Stimulated activated memory B cell treated with anti-CD40 and anti-IgM and Interleukin-4, amounts not matched to agents 10 μg/mL and 1 μg/mL and 100 μg/mL, for 72 hours (primary cell): ENCODE results near the gene CD6.
"Not testable (repeated sequence)": the region's sequence is repeated elsewhere in the genome, so short reads cannot be mapped to it uniquely, and the experiment has no call there.

Source experiments
- ATAC-seq: fragments of 150-1000 bp; cut with Tn5 transposase; 2 replicates; pipeline ENCODE4 v1.10.0; 2021
- H3K27ac Mint-ChIP-seq: one replicate; pipeline ENCODE4 v1.8.0; 2022; ENCODE audit warnings: mild to moderate bottlenecking, mixed read lengths
- H3K27me3 Mint-ChIP-seq: one replicate; pipeline ENCODE4 v1.8.0; 2022; ENCODE audit warnings: mixed read lengths
- H3K36me3 Mint-ChIP-seq: one replicate; pipeline ENCODE4 v1.8.0; 2022; ENCODE audit warnings: mixed read lengths
- H3K4me1 Mint-ChIP-seq: one replicate; pipeline ENCODE4 v1.8.0; 2022; ENCODE audit warnings: mixed read lengths
- H3K4me3 Mint-ChIP-seq: one replicate; pipeline ENCODE4 v1.8.0; 2022; ENCODE audit warnings: mild to moderate bottlenecking, moderate library complexity, mixed read lengths
- H3K9me3 Mint-ChIP-seq: one replicate; pipeline ENCODE4 v1.8.0; 2022; ENCODE audit warnings: mixed read lengths

Gene CD6

DNA sequence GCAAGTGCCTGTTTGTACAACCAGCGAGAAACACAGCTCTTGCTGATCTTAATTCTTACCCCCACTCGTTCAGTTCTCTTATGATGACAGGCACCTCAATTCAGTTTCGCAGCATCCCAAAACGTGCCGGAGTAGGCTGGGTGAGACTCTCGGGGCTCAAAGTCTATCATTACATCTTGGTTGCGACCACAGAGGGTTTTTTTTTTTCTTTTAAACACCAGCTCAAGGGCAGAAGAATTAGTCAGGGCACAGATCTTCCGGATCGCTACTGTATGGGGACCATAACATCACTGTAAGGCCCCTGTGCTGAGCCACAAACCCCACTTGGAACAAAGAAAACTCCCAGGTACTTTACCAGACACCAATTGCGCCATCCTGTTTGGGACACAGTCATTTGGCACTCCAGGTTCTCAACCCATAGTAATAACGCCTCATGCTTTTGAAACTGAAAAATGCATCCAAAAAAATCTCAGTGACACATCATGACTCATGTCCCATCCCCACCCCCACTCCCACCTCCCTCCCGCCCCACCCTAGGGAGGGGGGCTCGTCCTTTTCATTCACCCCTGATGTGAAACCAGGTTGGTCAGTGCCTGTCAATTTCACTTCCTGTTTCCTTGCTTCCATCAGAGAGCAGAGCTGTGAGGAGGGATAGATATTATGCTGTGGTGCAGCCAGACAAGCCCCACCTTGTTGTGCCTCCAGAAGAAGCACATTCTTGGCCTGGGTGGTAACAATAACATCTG is 89.8 kb downstream of the CD6 start:
- peak; percentile 93 for ATAC-seq

DNA sequence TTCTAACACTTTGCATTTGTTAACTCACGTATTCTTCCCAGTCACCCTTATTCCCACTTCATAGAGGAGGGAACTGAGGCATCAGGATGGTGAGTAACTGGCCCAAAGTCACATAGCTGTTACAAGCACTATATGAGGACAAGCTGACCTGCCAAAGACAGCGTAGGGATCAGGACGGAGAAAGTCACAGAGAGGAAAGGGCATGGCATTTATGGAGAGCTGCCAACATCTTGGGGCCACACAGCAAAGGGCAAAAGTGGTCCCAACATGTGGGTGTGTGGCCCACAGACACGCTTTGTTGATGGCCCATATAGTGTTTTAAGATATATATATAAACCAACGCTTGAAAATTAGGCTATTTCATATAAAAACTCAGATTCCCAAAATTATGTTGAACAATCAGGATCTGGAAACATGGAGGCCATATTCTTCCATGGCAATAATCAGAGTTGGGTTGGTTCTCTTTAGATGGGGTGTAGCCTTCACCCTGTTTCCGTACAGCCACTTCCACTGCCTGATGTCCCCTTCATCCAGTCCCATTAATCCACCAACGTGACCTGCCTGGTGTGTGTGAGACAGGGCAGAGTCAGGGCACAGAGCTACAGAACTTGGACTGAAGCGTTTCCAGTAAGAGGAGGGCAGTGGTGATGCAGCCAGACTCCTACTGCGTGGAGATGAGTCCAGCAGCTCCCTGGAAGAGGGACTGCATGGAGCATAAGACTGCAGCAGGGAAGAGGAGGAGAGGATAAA is 90.9 kb downstream of the CD6 start:
- H3K4me1 Mint-ChIP-seq = peaks cover 39% of the 10 kb centered on the region
- no peaks in the 10 kb centered on the region for H3K27me3 Mint-ChIP-seq
- no peaks in the 10 kb centered on the region for H3K9me3 Mint-ChIP-seq
- peaks cover 25% of the 10 kb centered on the region for H3K36me3 Mint-ChIP-seq
- H3K27ac Mint-ChIP-seq = peak overlapping the region; percentile 83
- ATAC-seq = no peak
- H3K4me3 Mint-ChIP-seq = no peak overlapping the region

More for the DNA sequence above, 89.8 kb downstream of the CD6 start:
- no peaks in the 10 kb centered on the region for H3K9me3 Mint-ChIP-seq
- H3K4me3 Mint-ChIP-seq = peak overlapping the region; percentile 70
- peak overlapping the region; percentile 83 for H3K27ac Mint-ChIP-seq
- no peaks in the 10 kb centered on the region for H3K27me3 Mint-ChIP-seq
- peaks cover 38% of the 10 kb centered on the region for H3K4me1 Mint-ChIP-seq
- peaks cover 25% of the 10 kb centered on the region for H3K36me3 Mint-ChIP-seq

DNA sequence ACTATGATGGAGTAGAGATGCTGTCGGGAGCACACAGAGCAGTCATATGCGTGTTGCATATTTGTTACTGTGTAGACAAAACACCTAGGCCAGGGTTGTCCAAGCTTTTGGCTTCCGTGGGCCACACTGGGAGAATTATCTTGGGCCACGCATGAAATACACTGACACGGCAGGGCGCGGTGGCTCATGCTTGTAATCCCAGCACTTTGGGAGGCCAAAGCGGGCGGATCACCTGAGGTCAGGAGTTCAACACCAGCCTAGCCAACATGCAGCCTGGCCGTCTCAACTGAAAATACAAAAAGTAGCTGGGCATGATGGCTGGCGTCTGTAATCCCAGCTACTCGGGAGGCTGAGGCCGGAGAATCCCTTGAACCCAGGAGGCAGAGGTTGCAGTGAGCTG is 93.8 kb downstream of the CD6 start:
- H3K36me3 Mint-ChIP-seq = peaks cover 30% of the 10 kb centered on the region
- not testable (repeated sequence) for H3K4me3 Mint-ChIP-seq

DNA sequence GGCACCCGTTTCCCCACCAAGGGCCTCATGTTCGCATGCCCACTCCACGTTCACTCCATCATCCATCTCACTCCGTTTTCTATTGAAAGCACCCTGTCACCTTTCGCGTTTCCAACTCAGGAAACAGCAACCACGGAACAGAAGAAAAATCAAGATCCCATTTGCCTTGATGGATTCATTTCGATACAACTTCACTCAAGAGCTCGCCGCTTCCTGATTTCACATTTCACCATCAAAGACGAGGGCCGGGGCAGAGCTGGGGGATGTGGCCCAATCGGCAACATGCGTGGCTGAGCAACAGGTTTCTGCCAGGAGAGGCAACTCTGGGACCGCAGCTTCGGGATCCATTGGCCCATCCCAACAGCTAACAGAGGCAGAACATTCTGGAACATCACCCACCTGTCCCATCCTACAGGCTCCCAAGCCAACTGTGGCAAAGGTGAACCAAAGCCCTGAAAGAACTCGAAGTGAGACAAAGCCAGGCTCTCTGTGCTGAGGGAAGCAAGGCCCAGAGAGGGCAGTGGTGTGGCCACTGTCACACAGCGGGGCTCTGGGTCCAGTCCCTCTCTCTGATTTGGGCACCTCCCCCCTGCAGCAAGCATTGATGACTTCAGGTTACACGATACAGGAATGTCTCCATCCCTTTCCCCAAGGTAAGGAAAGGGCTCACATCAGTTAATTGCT is 94.6 kb downstream of the CD6 start:
- Mint-ChIP-seq H3K27ac (peak overlapping the region; percentile 26), H3K36me3 (peaks cover 25% of the 10 kb centered on the region), H3K27me3 (no peaks in the 10 kb centered on the region)

More for the DNA sequence above, 93.8 kb downstream of the CD6 start:
- ATAC-seq, H3K27me3 Mint-ChIP-seq, H3K9me3 Mint-ChIP-seq: not testable (repeated sequence)
- Mint-ChIP-seq H3K27ac (peak overlapping the region; percentile 26), H3K4me1 (peaks cover 50% of the 10 kb centered on the region)

DNA sequence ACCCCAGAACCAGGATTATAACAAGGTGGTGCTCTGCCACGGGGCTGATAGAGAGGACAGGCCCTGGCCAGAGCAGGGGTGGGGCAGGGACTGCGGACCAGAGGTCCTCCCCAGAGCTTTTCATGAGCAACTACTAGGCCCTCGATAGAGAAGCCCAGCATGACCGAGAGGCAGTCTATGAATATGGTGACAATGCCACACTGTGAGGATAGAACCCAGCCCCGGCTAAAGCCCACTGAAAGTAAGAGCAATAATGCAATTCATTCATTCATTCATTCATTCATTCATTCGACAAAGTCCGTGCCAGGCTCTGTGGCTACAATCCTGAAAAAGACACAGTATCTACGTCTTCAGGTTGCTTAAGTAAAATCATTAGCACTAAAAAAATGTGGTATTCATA is 95.2 kb downstream of the CD6 start:
- no peak for ATAC-seq
- Mint-ChIP-seq H3K36me3 (peaks cover 26% of the 10 kb centered on the region), H3K27ac (peak overlapping the region; percentile 10), H3K27me3 (no peaks in the 10 kb centered on the region), H3K9me3 (no peaks in the 10 kb centered on the region), H3K4me1 (peaks cover 53% of the 10 kb centered on the region), H3K4me3 (no peak overlapping the region)

More for the DNA sequence above, 94.6 kb downstream of the CD6 start:
- no peak for ATAC-seq
- Mint-ChIP-seq H3K4me3 (no peak overlapping the region), H3K9me3 (no peaks in the 10 kb centered on the region), H3K4me1 (peaks cover 51% of the 10 kb centered on the region)

DNA sequence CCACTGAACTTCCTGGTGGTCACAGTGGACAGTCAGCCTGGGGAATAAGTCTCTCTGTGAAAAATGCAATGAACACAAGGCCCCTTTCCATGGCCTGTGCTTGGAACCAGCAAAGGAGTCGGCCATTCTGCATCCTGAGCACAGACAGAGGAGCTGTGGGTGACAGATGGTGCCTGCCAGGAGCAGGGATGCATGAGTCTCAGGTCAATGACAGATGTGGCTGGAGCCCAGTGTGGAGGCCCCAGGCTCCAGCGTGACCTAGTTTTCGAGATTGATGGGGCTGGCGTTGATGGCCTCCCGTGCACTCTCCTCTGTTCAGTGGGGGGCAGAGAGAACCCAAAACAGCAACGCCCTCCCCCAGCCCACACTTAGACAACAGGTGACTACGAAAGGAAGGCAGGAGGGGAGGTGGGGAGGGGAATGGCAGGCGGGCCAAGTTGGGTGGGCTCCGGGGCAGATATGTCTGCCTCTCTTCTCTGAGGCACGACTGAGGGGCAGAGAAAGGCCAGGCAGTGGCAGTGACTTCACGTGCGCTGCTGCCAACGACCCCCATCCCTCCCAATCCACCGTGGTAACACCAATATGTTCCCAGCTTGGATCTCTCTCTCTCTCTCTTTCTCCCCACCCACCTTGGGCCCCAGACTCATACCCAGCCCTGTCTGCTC is 96.4 kb downstream of the CD6 start:
- Mint-ChIP-seq H3K27me3 (no peaks in the 10 kb centered on the region), H3K4me3 (no peak overlapping the region), H3K4me1 (peaks cover 59% of the 10 kb centered on the region), H3K9me3 (no peaks in the 10 kb centered on the region), H3K36me3 (peaks cover 37% of the 10 kb centered on the region), H3K27ac (peak overlapping the region; percentile 10)
- no peak for ATAC-seq

DNA sequence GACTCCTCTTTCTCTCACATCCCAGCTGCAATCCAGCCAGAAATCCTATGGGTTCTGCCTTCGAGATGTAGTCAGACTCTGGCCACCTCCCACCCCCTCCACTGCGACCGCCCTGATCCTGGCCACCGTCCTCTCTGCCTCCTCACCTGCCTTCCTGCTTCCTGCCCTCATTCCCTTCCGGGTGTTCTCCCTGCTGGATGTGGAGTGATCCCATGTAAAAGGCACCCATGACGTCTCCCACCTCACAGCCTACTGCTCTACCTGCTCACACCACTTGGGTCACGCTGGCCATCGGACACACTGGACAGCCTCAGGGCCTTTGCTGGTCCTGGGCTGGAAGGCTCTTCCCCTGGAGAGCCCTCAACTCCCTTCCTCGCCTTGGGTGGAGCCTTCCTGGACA is 97.1 kb downstream of the CD6 start:
- no peak overlapping the region for H3K4me3 Mint-ChIP-seq
- H3K36me3 Mint-ChIP-seq = peaks cover 37% of the 10 kb centered on the region
- H3K4me1 Mint-ChIP-seq = peaks cover 59% of the 10 kb centered on the region
- no peaks in the 10 kb centered on the region for H3K27me3 Mint-ChIP-seq
- peak overlapping the region; percentile 10 for H3K27ac Mint-ChIP-seq
- H3K9me3 Mint-ChIP-seq = no peaks in the 10 kb centered on the region
- no peak for ATAC-seq

DNA sequence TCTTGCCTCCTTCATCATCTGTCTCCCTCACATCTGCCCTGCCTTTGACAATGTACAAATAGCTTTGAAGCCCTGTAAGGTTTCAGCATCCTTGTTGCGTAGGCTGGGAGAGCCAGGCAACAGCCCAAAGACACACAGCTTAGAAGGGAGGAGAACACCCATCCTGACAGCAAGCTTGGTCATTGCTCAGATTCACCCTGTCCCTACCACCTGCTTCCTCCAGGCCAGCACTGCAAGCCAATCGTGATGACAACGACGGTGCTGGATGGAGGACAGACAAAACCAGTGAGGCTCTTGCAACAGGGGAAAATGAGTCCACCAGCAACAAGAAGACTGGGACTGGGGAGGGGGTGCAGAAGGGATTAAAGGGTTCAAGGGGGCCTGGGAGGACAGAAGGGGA is 97.9 kb downstream of the CD6 start:
- no peaks in the 10 kb centered on the region for H3K27me3 Mint-ChIP-seq
- no peak overlapping the region for H3K4me3 Mint-ChIP-seq
- H3K36me3 Mint-ChIP-seq = peaks cover 42% of the 10 kb centered on the region
- H3K27ac Mint-ChIP-seq = peak overlapping the region; percentile 78
- H3K4me1 Mint-ChIP-seq = peaks cover 59% of the 10 kb centered on the region
- ATAC-seq = no peak
- no peaks in the 10 kb centered on the region for H3K9me3 Mint-ChIP-seq
